Retinal pigment epithelial cell (primary cell): Measurements from ENCODE around the gene TBC1D14.

ENCODE experiments used
- DNase-seq: peaks from one replicate; pipeline ENCODE4 v3.0.0-alpha.2; 2010; ENCODE audit warnings: low read depth
- H3K4me3 ChIP-seq: 2 replicates; pipeline ENCODE4 v1.5.1; 2011; ENCODE audit warnings: mild to moderate bottlenecking, low read length, control low read depth, moderate library complexity
- TF ChIP-seq, protein P1 (sequence below): conservative IDR thresholded peaks from 2 replicates; pipeline ENCODE4 v1.5.1; 2011; ENCODE audit warnings: low read depth, low read length, control low read depth, inconsistent platforms

TBC1D14 gene

DNA sequence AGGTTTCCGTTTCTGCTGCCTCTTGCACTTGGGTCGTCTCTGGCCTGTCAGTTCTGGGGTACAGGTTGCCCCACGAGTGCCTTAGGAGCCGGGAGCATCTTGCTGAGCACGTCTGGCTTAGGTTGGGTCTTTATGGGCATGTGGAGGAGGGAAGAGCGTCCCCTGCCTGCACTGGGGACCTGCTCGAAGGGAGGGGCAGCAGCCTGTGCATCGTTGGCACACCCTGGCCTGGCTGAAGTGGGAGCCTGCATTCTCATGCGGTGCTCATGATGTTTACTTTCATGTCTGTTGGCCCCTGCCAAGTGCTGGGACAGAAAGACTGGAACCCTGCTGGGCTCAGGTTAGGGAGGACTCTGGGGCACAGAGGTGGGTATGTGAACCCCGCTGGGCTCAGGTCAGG lies 109.7 kb downstream of the TBC1D14 start:
- DNase-seq: no peak
- H3K4me3 ChIP-seq: no peak overlapping the region
- TF ChIP-seq, protein P1, sequence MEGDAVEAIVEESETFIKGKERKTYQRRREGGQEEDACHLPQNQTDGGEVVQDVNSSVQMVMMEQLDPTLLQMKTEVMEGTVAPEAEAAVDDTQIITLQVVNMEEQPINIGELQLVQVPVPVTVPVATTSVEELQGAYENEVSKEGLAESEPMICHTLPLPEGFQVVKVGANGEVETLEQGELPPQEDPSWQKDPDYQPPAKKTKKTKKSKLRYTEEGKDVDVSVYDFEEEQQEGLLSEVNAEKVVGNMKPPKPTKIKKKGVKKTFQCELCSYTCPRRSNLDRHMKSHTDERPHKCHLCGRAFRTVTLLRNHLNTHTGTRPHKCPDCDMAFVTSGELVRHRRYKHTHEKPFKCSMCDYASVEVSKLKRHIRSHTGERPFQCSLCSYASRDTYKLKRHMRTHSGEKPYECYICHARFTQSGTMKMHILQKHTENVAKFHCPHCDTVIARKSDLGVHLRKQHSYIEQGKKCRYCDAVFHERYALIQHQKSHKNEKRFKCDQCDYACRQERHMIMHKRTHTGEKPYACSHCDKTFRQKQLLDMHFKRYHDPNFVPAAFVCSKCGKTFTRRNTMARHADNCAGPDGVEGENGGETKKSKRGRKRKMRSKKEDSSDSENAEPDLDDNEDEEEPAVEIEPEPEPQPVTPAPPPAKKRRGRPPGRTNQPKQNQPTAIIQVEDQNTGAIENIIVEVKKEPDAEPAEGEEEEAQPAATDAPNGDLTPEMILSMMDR: no peak

DNA sequence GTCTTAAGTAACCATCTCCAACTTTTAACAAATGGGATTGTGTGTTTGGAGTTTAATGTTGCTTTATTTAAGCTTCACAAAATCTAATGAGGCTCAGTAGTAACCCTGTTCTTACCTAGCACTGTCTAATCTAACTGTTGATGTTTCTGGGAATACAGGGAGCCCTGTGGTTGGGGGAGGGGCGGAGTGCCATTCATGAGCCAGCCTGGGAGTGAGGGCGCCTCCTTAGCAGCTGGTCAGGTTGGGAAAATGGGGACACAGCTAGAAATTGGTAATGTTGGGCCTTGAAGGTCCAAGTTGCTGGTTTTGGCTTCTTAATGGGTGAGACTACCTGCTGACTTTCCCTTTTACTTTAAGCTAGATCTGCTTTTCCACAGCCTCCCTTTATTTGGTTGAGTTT lies 110.7 kb downstream of the TBC1D14 start:
- TF ChIP-seq, protein P1: no peak
- no peak for DNase-seq

DNA sequence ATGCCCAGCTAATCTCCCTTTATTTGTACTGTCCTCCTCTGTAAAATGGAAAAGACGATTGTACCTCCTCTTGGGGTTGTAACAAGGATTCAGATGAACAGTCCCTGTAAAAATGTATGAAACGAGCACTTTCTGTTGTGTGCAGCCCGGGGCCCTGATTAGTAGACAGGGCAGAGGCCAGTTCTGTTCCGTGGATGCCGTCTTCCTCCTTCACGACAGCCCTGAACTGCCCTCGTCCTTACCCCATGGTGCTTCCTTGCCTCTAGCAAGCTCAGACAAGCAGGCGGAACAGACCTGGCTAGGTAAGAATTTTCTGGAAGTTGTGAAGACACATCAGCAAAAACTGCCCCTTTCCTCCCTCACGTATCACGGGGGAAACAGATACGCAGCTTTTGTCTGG lies 111.2 kb downstream of the TBC1D14 start:
- TF ChIP-seq, protein P1: no peak
- no peak for DNase-seq

More for the DNA sequence above, 110.7 kb downstream of the TBC1D14 start:
- H3K4me3 ChIP-seq: no peak overlapping the region

DNA sequence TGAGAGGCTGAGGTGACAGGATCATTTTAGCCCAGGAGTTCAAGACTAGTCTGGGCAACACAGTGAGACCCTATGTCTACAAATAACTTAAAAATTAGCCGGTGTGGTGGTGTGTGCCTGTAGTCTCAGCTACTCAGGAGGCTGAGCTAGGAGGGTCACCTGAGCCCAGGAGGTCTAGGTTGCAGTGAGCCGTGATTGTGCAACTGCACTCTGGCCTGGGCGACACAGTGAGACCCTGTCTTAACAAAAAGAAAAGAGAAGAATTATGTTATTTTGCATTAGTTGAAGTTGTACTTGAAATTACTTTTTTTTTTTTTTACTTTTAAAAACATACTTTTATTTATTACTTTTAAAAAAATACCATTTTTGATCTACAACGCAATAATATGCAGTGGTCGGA lies 111.7 kb downstream of the TBC1D14 start:
- TF ChIP-seq, protein P1: no peak
- H3K4me3 ChIP-seq: no peak overlapping the region
- no peak for DNase-seq

More for the DNA sequence above, 111.2 kb downstream of the TBC1D14 start:
- no peak overlapping the region for H3K4me3 ChIP-seq

DNA sequence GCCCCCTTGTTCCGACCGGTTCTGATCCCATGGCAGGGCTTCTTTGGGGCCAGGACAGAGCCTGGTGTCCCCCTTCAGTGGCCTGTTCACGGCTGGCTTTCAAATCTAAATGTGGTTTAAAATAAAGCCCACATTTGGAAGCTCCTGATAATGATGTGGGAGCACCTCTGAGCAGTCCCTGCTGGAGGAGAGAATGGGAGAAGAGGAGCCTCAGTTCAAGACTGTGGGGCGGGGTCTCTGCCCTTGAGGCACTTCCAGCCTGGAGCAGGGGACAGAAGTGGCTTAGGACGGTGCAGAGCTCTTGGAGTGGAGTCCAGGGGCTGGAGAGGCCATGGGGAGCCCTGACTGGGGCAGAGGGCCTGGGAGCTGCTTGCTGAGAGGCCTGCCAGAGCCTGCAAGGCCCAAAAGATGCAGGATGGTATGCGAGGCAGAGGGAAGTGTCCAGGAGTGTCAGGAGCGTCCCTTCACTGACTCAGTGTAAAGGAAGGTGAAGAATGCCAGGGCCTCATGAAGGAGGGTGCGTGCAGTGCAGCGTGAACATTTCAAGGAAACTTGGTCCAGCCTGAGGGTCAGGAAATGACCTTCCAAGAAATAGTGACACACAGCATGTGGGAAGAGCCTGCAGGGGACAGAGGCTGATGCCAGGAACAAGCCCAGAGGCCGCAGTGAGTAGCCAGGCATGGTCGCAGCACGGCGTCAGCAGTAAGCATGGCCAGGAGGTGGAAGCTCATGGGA lies 112.5 kb downstream of the TBC1D14 start:
- DNase-seq: no peak

DNA sequence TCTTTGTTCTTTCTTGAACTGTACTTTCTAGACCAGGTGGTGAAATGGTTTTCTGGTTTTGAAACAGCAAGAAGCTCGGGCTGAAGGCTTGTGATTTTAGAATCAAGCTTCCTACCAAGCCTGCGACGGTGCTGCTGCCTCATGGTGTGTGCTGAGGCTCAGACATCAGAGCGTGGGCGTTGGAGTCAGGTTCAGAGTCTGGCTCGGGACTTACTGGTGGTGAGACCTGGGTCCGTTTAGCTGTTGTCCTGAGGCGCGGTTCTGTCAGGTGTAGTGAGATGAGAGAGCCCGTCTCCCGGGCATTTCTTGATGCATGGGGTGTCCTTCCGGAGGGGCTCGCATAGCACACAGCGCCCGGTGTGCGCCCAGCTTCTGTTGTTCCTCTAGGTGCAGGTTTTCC lies 113.9 kb downstream of the TBC1D14 start:
- H3K4me3 ChIP-seq: no peak overlapping the region
- DNase-seq: no peak
- TF ChIP-seq, protein P1: no peak

More for the DNA sequence above, 112.5 kb downstream of the TBC1D14 start:
- TF ChIP-seq, protein P1: no peak
- H3K4me3 ChIP-seq: no peak overlapping the region

DNA sequence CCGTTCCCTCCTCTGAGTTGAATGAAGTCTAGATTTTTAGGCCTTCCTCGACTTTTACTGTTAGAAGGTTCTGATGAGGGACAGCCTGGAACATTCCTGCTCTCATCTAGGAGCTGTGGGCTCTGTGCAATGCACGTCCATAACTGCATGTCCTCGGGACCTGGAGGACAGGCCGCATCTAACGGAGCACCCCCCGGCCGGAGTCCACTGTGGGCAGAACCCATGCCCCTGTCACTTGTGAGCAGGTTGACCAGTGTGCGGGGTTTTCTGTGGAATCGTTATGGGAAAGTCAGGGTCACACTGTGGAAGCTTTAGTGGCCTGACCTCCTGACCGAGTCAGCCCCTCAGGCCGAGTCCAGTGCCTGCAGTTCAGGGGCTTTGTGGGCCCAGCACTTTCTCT lies 114.3 kb downstream of the TBC1D14 start:
- no peak overlapping the region for H3K4me3 ChIP-seq
- DNase-seq: no peak
- TF ChIP-seq, protein P1: no peak
